HT1080 (cell line): Measurements from ENCODE around the gene GALNTL6. TPM values are rescaled to one million over a fixed set of nuclear protein-coding genes. Genes with fewer than 3 reads are reported as not detected.

Experiments used
- DNase-seq: peaks from one replicate; pipeline ENCODE4 v3.0.0-alpha.2; 2015; ENCODE audit warnings: low read depth
- total RNA-seq: library from RNA; depleted of rRNA; stranded (reverse); fragments of >200 nt; shearing (Covaris generic); gene quantifications from 2 replicates; pipeline ENCODE4 v1.2.3, GENCODE V29; 2014

GALNTL6 gene
- total RNA-seq, 1 experiment from 2014 or later: not detected

- DNase-seq: peak; percentile 0
Observed at GRCh38 chr4:172521248-172521647, 708.0 kb downstream of the GALNTL6 start.

GRCh38 chr4:172521680-172522079, 708.5 kb downstream of the GALNTL6 start:
- DNase-seq: no peak

- DNase-seq: no peak
Observed at GRCh38 chr4:172543249-172543648, 730.0 kb downstream of the GALNTL6 start.

- no peak for DNase-seq
Observed at GRCh38 chr4:172546782-172547181, 733.6 kb downstream of the GALNTL6 start.

GRCh38 chr4:172547724-172548123, 734.5 kb downstream of the GALNTL6 start:
- DNase-seq: no peak

GRCh38 chr4:172553216-172553615, 740.0 kb downstream of the GALNTL6 start:
- no peak for DNase-seq

GRCh38 chr4:172554588-172554987, 741.4 kb downstream of the GALNTL6 start:
- no peak for DNase-seq

- DNase-seq: no peak
Observed at GRCh38 chr4:172555725-172556124, 742.5 kb downstream of the GALNTL6 start.

GRCh38 chr4:172573899-172574298, 760.7 kb downstream of the GALNTL6 start:
- DNase-seq: peak; percentile 60

GRCh38 chr4:172578712-172579111, 765.5 kb downstream of the GALNTL6 start:
- no peak for DNase-seq

GRCh38 chr4:172584816-172585215, 771.6 kb downstream of the GALNTL6 start:
- DNase-seq: no peak

GRCh38 chr4:172596206-172596605, 783.0 kb downstream of the GALNTL6 start:
- DNase-seq: no peak

GRCh38 chr4:172599554-172599953, 786.4 kb downstream of the GALNTL6 start:
- no peak for DNase-seq

- no peak for DNase-seq
Observed at GRCh38 chr4:172601195-172601594, 788.0 kb downstream of the GALNTL6 start.

GRCh38 chr4:172619218-172619617, 806.0 kb downstream of the GALNTL6 start:
- DNase-seq: no peak

GRCh38 chr4:172619798-172620197, 806.6 kb downstream of the GALNTL6 start:
- DNase-seq: no peak

- DNase-seq: no peak
Observed at GRCh38 chr4:172628263-172628662, 815.1 kb downstream of the GALNTL6 start.

GRCh38 chr4:172630280-172630679, 817.1 kb downstream of the GALNTL6 start:
- DNase-seq: no peak

- DNase-seq: no peak
Observed at GRCh38 chr4:172631832-172632231, 818.6 kb downstream of the GALNTL6 start.

GRCh38 chr4:172648471-172648870, 835.3 kb downstream of the GALNTL6 start:
- DNase-seq: peak; percentile 34

GRCh38 chr4:172649143-172649542, 835.9 kb downstream of the GALNTL6 start:
- DNase-seq: no peak

GRCh38 chr4:172650758-172651530, 837.7 kb downstream of the GALNTL6 start:
- DNase-seq: no peak

- no peak for DNase-seq
Observed at GRCh38 chr4:172651961-172652360, 838.8 kb downstream of the GALNTL6 start.
